NCI-H2171 (cell line): ENCODE measurements around the gene HIGD2A.
"Not testable (repeated sequence)": the region's sequence is repeated elsewhere in the genome, so short reads cannot be mapped to it uniquely, and the experiment has no call there.

Source experiments
- DNase-seq: peaks from one replicate; lab custom pipeline; 2025; lab: John Stamatoyannopoulos, UW

The HIGD2A gene

DNA sequence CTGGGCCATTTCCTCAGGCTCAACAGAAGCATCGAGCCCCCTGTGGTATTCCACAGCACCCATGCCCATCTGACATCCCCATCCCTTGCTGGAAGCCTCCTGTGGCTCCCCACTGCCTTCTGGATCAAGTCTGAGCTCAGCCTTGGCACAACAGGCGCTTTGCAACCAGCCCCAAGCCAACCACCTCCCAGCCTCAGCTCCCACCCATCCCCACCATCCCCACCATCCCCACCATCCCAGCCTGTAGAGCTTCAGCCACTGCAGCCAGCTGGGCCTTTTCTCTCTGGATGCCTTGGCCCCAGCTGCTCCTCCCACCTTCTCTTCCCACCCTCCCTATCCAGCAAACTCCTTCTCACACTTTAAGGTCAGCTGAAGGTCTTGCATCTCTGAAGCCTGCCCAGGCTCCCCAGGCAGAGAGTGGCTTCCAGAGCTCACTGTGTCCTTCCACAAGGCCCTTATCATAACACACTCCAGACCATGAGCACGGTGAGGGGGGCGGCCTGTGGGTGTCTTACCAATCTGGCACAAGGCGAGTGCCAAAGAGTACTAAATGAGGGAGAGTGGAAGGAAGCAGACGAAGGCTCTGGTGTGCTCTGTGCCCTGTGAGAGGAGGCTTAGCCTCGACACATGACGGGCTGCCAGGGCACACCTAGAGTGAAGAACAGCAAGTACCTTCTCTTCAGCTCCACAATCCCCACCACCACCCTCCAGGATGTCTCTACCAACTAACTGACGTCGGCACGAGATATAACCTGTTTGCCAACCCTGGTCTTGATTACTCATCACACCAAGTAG is 6.5 kb downstream of the HIGD2A start:
- no peak for DNase-seq

- no peak for DNase-seq
These were observed 7.8 kb downstream of the HIGD2A start for GRCh38 chr5:176396330-176396729.

- DNase-seq, result no peak
These were observed 9.3 kb downstream of the HIGD2A start for GRCh38 chr5:176397736-176398420.

- no peak for DNase-seq
These were observed 12.0 kb downstream of the HIGD2A start for GRCh38 chr5:176400382-176401156.

GRCh38 chr5:176401281-176402205 is 13.0 kb downstream of the HIGD2A start:
- no peak for DNase-seq

GRCh38 chr5:176405656-176406435 is 17.3 kb downstream of the HIGD2A start:
- DNase-seq, result no peak

DNA sequence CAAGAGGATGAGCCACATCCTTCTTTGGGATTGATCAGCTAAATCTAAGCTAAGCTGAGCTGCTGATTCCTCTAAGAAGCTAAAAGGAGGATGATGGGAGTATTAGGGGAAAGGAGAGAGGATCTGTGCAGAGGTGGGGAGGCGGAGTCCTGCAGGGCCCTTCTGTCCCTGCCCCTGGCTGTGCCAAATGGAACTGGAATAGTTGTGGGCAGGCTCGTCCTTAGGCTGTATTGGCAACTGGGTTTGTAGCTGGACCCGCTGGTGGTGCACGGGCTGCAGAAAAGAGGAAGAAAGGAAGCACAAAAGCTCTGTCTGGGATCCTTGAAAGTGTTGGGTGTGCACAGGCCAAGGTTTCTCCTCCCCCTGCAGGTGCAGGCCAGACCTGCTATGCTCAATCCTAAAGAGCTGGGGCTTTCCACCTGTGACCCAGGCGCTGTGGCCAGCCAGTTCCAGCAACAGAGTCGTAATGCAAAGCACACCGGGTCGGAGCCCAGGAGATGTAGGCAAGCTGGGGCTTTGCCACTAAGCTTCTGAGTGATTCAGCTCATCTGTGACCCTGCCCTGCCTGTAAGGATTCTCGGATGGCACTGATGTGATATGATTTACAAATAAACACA is 18.0 kb downstream of the HIGD2A start:
- DNase-seq, result no peak

DNA sequence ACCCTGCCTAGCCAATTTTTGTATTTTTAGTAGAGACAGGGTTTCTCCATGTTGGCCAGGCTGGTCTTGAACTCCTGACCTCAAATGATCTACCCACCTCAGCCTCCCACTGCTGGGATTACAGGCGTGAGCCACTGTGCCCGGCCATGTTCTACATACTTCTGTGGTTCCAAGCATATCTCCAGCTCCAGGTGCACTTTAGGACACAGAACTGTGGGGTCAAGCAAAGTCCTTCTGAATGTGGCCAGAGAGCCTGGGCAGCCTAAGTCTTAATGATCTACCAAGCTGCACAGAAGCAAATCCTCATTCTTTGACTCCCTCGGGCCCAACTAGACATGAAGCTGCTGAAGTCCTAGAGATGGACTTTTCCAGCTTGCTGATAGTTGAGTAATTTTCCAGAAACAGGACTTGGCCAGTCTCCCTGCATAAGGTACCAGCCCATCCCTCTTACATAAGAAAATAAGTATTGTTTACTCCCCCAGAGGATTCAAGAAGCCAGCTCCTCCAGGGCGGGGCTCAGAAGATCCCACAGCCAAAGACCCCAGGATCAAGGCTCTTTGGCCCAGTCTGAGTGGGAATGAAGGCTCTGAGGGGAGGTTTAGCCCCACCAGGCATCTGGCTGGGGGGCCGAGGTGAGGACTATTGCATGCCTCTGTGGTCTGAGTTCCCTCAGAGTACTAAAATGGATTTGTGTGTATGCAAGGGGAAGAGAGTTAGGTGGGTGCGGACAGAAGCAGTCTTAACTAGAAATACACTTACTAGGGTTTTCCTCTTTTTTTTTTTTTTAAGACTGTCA is 19.1 kb downstream of the HIGD2A start:
- no peak for DNase-seq

- not testable (repeated sequence) for DNase-seq
These were observed 19.7 kb downstream of the HIGD2A start for GRCh38 chr5:176408252-176408573.

DNA sequence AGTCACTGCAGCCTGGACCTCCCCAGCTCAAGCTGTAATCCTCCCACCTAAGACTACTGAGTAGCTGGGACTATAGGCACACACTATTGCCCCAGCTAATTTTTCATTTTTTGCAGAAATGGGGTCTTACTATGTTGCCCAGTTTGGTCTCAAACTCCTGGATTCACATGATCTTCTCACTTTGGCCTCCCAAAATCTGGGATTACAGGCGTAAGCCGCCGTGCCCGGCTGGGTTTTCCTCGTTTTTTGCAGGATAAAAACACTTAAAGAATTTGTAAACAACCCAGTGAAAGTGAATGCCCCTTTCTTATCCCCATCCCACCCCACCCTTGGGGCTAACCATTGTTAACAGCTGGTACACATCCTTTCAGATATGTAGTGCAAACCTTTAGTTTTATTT is 20.0 kb downstream of the HIGD2A start:
- no peak for DNase-seq

GRCh38 chr5:176409765-176410164 is 21.2 kb downstream of the HIGD2A start:
- DNase-seq, result no peak

- no peak for DNase-seq
These were observed 22.1 kb downstream of the HIGD2A start for GRCh38 chr5:176410486-176411180.

GRCh38 chr5:176412517-176413254 is 24.1 kb downstream of the HIGD2A start:
- no peak for DNase-seq

DNA sequence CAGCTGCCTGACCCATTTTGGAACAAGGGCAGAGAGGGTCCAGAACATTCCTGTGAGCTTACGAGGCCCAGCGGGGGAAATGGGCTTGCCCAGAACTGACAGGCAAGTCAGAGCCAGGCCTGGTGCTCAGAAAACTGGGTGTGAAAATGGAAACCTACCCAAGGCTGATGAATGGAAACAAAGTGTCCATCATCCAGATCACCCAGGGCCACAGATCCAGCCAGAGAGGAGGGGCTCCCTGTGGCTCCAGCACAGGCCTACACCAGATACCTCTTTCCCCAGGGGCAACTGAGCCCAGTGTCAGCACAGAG is 24.7 kb downstream of the HIGD2A start:
- DNase-seq, result no peak

- DNase-seq, result no peak
These were observed 25.2 kb downstream of the HIGD2A start for GRCh38 chr5:176413709-176414191.

- DNase-seq, result no peak
These were observed 26.2 kb downstream of the HIGD2A start for GRCh38 chr5:176414704-176415103.

DNA sequence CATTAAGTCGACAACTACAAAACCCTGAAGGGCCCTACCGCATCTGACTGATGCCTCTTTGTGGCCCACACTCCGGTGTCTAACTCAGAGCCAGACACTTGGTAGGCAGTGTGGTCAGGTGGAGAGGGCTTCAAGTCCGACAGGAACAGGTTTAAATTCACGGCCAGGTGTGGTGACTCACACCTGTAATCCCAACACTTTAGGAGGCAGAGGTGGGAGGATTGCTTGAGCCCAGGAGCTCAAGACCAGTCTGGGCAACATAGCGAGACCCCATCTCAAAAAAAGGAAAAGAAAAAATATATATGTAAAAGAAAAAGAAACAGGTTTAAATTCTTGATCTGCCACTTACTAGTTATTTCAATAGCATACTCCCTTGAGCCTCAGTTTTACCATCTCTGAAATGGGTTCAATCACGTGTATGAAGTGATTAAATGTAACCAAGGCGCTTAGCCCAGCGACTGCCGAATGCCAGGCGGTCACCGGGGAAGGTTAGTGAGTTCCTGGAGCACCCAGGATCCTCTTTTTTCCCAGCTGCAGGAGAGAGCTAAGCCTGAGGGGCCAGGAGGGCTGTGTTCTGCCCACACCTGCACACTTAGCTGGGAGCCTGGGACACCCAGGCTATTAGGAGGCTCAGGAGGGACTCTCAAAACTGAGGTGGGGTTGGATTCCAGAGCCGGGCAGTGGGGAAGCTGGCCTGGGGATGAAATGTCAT is 26.8 kb downstream of the HIGD2A start:
- no peak for DNase-seq
